ENCODE data around the gene MAPK4.

DNA sequence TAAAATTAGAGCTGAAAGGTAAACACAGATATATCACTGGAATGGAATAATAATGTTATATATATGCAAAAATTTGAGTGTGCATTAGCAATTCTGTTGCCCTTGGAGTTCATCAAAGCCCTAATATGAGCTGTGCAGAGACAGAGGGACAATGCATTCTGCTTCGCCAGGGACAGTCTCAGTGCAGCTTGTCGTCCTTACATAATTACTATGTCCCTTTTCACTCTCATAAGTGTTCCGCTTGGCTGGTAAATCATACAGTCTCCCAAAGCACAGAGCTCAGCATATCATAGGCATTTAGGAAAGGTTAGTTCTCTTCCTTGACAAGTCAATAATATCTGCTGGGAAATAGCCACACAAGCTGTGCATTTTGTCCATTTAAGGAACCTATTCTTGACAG lies 30.7 kb downstream of the MAPK4 start:
- TF ChIP-seq, protein P1, sequence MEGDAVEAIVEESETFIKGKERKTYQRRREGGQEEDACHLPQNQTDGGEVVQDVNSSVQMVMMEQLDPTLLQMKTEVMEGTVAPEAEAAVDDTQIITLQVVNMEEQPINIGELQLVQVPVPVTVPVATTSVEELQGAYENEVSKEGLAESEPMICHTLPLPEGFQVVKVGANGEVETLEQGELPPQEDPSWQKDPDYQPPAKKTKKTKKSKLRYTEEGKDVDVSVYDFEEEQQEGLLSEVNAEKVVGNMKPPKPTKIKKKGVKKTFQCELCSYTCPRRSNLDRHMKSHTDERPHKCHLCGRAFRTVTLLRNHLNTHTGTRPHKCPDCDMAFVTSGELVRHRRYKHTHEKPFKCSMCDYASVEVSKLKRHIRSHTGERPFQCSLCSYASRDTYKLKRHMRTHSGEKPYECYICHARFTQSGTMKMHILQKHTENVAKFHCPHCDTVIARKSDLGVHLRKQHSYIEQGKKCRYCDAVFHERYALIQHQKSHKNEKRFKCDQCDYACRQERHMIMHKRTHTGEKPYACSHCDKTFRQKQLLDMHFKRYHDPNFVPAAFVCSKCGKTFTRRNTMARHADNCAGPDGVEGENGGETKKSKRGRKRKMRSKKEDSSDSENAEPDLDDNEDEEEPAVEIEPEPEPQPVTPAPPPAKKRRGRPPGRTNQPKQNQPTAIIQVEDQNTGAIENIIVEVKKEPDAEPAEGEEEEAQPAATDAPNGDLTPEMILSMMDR (IDR thresholded peaks at IDR 0.05) = no peak
- TF ChIP-seq POLR2A (IDR thresholded peaks at IDR 0.05) = no peak

Measured in body of pancreas (tissue), 4 donors.